Measurements from ENCODE around the gene TMEM9.

DNA sequence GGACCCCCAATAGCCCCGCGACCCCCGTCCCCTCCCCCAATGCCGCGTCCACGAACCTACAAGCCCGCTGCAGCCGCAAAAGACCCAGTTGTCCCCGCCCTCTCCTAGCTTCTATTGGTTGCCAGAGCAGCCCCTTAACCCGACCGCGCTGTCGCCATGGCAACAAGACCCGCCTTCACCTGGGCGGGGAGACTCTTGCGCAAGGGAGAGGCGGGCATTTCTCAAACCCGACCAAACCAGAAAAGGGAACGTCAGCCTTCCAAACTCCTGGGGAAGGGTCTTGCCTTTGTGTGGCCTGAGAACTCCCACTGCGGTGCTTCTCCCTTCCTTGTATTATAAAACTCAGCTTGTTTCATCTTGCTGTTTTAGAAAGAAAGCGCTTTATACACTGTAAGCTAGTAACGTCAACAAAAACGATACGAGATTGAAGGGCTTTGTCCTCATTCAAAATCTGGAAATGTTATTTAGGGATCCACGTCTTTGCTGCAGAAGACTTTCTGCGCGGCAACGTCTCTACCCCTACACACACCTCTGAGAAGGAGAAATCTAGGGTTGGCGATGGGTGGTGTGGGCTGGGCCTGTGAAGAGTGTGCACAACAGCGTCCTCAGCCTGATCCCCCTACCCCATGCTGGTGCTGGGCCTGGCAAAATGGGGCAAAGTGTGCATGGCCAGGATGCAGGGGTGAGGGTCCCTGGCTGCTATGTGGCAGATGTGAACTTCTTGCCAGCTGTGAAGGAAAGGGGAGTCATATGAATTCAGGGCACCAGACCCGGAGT is at the start of gene TMEM9:
- TF ChIP-seq ZNF274 (IDR thresholded peaks at IDR 0.05; ENCODE audit: borderline replicate concordance, extremely low read depth, low read length) (no peak), SP2 (IDR thresholded peaks at IDR 0.05; ENCODE audit: low read length) (peak; percentile 76), CREB1 (IDR thresholded peaks at IDR 0.05) (peak; percentile 72), CTCF (IDR thresholded peaks at IDR 0.05; ENCODE audit: control extremely low read depth in 1 of 3, insufficient read depth in 1 of 3, low read depth in 1 of 3, low read length in 3 of 3) (no peak), POLR2A (IDR thresholded peaks at IDR 0.05; ENCODE audit: control extremely low read depth in 1 of 2, low read depth in 2 of 2, low read length in 2 of 2) (peak; percentile 20 to 67; a peak in 1 of 3 replicates), RAD21 (IDR thresholded peaks at IDR 0.05 in 1 of 2, conservative IDR thresholded peaks at IDR 0.05 in 1 of 2; ENCODE audit: low read depth in 2 of 2, low read length in 2 of 2) (no peak), EZH2 (IDR thresholded peaks at IDR 0.05; ENCODE audit: low read depth, low read length, severe bottlenecking) (no peak), RFX5 (IDR thresholded peaks at IDR 0.05; ENCODE audit: borderline replicate concordance, low read depth, low read length) (no peak), HDAC6 (IDR thresholded peaks at IDR 0.05; ENCODE audit: low read depth, low read length) (no peak), FOSL1 (IDR thresholded peaks at IDR 0.05; ENCODE audit: insufficient read depth, low read depth, low read length) (no peak), KDM5A (IDR thresholded peaks at IDR 0.05; ENCODE audit: low read length) (no peak), GABPA (IDR thresholded peaks at IDR 0.05; ENCODE audit: borderline replicate concordance, insufficient read depth, low read length) (no peak), TCF12 (IDR thresholded peaks at IDR 0.05; ENCODE audit: low read depth, low read length) (no peak)
- TF ChIP-seq, protein P1, sequence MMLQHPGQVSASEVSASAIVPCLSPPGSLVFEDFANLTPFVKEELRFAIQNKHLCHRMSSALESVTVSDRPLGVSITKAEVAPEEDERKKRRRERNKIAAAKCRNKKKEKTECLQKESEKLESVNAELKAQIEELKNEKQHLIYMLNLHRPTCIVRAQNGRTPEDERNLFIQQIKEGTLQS (IDR thresholded peaks at IDR 0.05; ENCODE audit: insufficient read depth, low read depth, low read length), result no peak
